Calu3 (cell line): ENCODE measurements around the gene TEX2. TPM values are rescaled to one million over a fixed set of nuclear protein-coding genes. Genes with fewer than 3 reads are reported as not detected.

Experiments
- BruUV-seq: library from RNA; stranded (reverse); fragments of 400-500 nt; replicated peaks from 2 replicates; lab custom pipeline; 2021; lab: Mats Ljungman, UMichigan
- CTCF ChIA-PET: fragments of 300-600 bp; sonication (Branson Sonifier 250); formaldehyde crosslinking; loops from one replicate; lab custom pipeline; 2022; ENCODE audit warnings: antibody characterized with exemption; lab: Charles Lee
- DNase-seq: peaks from one replicate; pipeline ENCODE4 v3.0.0; 2022
- H3K27ac Mint-ChIP-seq: one replicate; pipeline ENCODE4 v1.8.0; 2022; ENCODE audit warnings: mixed read lengths; ENCODE audit not compliant: unreplicated experiment
- H3K27me3 Mint-ChIP-seq: one replicate; pipeline ENCODE4 v1.8.0; 2022; ENCODE audit warnings: mixed read lengths; ENCODE audit not compliant: unreplicated experiment
- H3K36me3 Mint-ChIP-seq: one replicate; pipeline ENCODE4 v1.8.0; 2022; ENCODE audit warnings: mild to moderate bottlenecking, moderate library complexity, mixed read lengths; ENCODE audit not compliant: insufficient read depth, unreplicated experiment
- H3K4me1 Mint-ChIP-seq: one replicate; pipeline ENCODE4 v1.8.0; 2022; ENCODE audit warnings: mild to moderate bottlenecking, low read depth, mixed read lengths; ENCODE audit not compliant: unreplicated experiment
- H3K4me3 Mint-ChIP-seq: one replicate; pipeline ENCODE4 v1.8.0; 2022; ENCODE audit warnings: mild to moderate bottlenecking, low read depth, moderate library complexity, mixed read lengths; ENCODE audit not compliant: unreplicated experiment
- H3K9me3 Mint-ChIP-seq: one replicate; pipeline ENCODE4 v1.8.0; 2022; ENCODE audit warnings: low read depth, mixed read lengths; ENCODE audit not compliant: unreplicated experiment
- CTCF ChIP-seq: fragments of 200-600 bp; IDR thresholded peaks from one replicate; pipeline ENCODE4 v1.8.0; 2022; ENCODE audit warnings: antibody characterized with exemption; ENCODE audit not compliant: unreplicated experiment
- intact Hi-C: fragments of 100-400 bp; cut with micrococcal nuclease; formaldehyde crosslinking; loops from one replicate; pipeline ENCODE4 v1.10.0; 2022; ENCODE audit not compliant: unreplicated experiment
- total RNA-seq: library from RNA; stranded (reverse); gene quantifications from 2 replicates; pipeline ENCODE4 v1.2.3, GENCODE V29; 2022

The TEX2 gene
- total RNA-seq, 1 experiment from 2014 or later = 12.3 TPM

GRCh38 chr17:64129765-64130558 is 133.1 kb downstream of the TEX2 start, which contains the start of gene ERN1:
Gene ERN1, minus strand, starts transcription at chr17:64130144. Its CDS starts 115 bp downstream, at chr17:64130029.
- no peaks in the 10 kb centered on the region for H3K4me1 Mint-ChIP-seq
- H3K27ac Mint-ChIP-seq = peak within 1 kb of the TSS; percentile 42
- CTCF ChIA-PET = interaction anchor here (0.7 to 2.6 kb wide), 4 partner anchors 48 to 211 kb away, joined by 3 to 11 read pairs (median 5); no protein-coding TSS in a partner anchor
- BruUV-seq = no TSS peak
- H3K27me3 Mint-ChIP-seq = no peaks in the 10 kb centered on the region
- peaks cover 18% of the 10 kb centered on the region for H3K36me3 Mint-ChIP-seq
- DNase-seq = peak; percentile 88
- TF ChIP-seq CTCF = no peak
- intact Hi-C loops = loop anchor here (10.0 kb wide), 1 partner anchor 215 kb away; the partner anchor contains the start of genes CSHL1 and GH1
- H3K4me3 Mint-ChIP-seq = peak within 1 kb of the TSS; percentile 82
- H3K9me3 Mint-ChIP-seq = no peaks in the 10 kb centered on the region

GRCh38 chr17:64129515-64129764 is 133.6 kb downstream of the TEX2 start:
- CTCF ChIA-PET = interaction anchor here (0.7 to 2.6 kb wide), 4 partner anchors 47 to 210 kb away, joined by 3 to 11 read pairs (median 5); no protein-coding TSS in a partner anchor
- Mint-ChIP-seq H3K27me3 (no peaks in the 10 kb centered on the region), H3K4me1 (no peaks in the 10 kb centered on the region), H3K27ac (no peak overlapping the region), H3K4me3 (peak overlapping the region; percentile 82), H3K9me3 (no peaks in the 10 kb centered on the region), H3K36me3 (peaks cover 18% of the 10 kb centered on the region)
- no peak for TF ChIP-seq CTCF
- DNase-seq = no peak
- intact Hi-C loops = no loop called here
- no TSS peak for BruUV-seq

- no peak for TF ChIP-seq CTCF
- no peaks in the 10 kb centered on the region for H3K27me3 Mint-ChIP-seq
- intact Hi-C loops = no loop called here
- peak overlapping the region; percentile 82 for H3K4me3 Mint-ChIP-seq
- BruUV-seq = TSS peak; percentile 43
- H3K27ac Mint-ChIP-seq = no peak overlapping the region
- H3K4me1 Mint-ChIP-seq = no peaks in the 10 kb centered on the region
- H3K9me3 Mint-ChIP-seq = no peaks in the 10 kb centered on the region
- peak; percentile 16 for DNase-seq
- CTCF ChIA-PET = interaction anchor here (1.1 to 2.6 kb wide), 3 partner anchors 47 to 72 kb away, joined by 4 to 11 read pairs (median 6); no protein-coding TSS in a partner anchor
- H3K36me3 Mint-ChIP-seq = peaks cover 18% of the 10 kb centered on the region
Measured at GRCh38 chr17:64128787-64129514, 134.1 kb downstream of the TEX2 start.

- H3K27me3 Mint-ChIP-seq = no peaks in the 10 kb centered on the region
- H3K27ac Mint-ChIP-seq = no peak overlapping the region
- H3K4me1 Mint-ChIP-seq = no peaks in the 10 kb centered on the region
- no peak overlapping the region for H3K4me3 Mint-ChIP-seq
- DNase-seq = no peak
- no peaks in the 10 kb centered on the region for H3K9me3 Mint-ChIP-seq
- CTCF ChIA-PET = interaction anchor here (2.3 kb wide), 1 partner anchor 71 kb away, joined by 5 read pairs; no protein-coding TSS in a partner anchor
- peaks cover 18% of the 10 kb centered on the region for H3K36me3 Mint-ChIP-seq
- TSS peak; percentile 15 for BruUV-seq
- intact Hi-C loops = no loop called here
- no peak for TF ChIP-seq CTCF
Measured at GRCh38 chr17:64126918-64127317, 136.1 kb downstream of the TEX2 start.
